Esophagus muscularis mucosa (tissue), 3 donors: Measurements from ENCODE around the gene SAT2.
"Not testable (repeated sequence)": the region's sequence is repeated elsewhere in the genome, so short reads cannot be mapped to it uniquely, and the experiment has no call there.

ENCODE experiments used
- CTCF ChIP-seq, 3 experiments: fragments of 200-600 bp in 2 of 3; fragments of 450-650 bp in 1 of 3; sonication (generic) in 2 of 3; IDR thresholded peaks; one replicate each; pipeline ENCODE4 v1.5.1; 2017 to 2019; ENCODE audit warnings: antibody characterized with exemption in 3 of 3, mild to moderate bottlenecking in 2 of 3, moderate library complexity in 1 of 3
- POLR2AphosphoS5 ChIP-seq, 2 donors: sonication (generic); formaldehyde crosslinking; IDR thresholded peaks; one replicate each; pipeline ENCODE4 v1.6.1; 2017; ENCODE audit warnings: antibody characterized with exemption in 2 of 2

GRCh38 chr17:7641635-7642034 is 14.0 kb upstream of the SAT2 start:
- not testable (repeated sequence) for TF ChIP-seq POLR2AphosphoS5, CTCF (IDR thresholded peaks at IDR 0.05)
